ENCODE data around the gene SLC25A30.
"Not testable (repeated sequence)": the region's sequence is repeated elsewhere in the genome, so short reads cannot be mapped to it uniquely, and the experiment has no call there.

Gene SLC25A30

DNA sequence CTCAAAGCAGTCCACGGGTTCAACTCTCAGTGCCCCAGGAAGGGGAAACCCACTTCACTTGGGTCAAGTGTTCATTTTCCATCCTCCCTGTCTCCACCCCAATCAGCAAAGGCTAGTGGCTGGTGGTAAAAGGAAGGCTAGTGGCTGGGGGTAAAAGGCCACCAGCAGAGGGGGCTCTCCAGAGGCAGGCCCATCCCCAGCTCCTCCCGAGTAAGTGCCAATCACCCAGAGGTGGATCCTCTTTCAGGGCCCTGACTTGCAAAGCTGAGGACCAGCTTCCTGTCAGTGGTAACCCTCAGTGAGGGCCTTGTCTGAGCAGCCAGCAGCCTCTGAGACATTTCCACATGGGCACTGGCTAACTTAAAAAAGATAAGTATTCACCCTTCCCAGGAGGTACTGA is 55.2 kb downstream of the SLC25A30 start:
- no peak for DNase-seq

DNA sequence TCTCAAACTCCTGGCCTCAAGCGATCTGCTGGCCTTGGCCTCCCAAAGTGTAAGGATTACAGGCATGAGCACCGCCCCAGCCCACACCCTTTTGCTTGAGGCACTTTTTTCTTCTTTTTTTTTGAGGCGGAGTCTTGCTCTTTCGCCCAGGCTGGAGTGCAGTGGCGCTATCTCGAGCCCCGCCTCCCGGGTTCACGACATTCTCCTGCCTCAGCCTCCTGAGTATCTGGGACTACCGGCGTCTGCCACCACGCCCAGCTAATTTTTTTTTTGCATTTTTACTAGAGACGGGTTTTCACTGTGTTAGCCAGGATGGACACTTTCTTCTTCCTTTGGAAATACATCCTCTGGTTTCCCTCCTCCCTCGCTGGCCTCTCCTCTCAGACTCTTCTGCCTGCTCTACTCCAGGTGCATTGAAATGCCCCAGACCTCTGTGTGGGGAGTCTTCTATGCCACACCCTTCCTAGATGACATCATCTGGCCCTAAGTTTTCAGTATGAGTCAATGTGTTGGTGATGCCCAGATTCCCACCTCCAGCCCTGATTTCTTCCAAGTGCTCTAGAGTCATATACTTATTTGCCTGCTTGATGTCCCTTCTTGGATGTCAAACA is 56.5 kb downstream of the SLC25A30 start:
- no peak for DNase-seq

DNA sequence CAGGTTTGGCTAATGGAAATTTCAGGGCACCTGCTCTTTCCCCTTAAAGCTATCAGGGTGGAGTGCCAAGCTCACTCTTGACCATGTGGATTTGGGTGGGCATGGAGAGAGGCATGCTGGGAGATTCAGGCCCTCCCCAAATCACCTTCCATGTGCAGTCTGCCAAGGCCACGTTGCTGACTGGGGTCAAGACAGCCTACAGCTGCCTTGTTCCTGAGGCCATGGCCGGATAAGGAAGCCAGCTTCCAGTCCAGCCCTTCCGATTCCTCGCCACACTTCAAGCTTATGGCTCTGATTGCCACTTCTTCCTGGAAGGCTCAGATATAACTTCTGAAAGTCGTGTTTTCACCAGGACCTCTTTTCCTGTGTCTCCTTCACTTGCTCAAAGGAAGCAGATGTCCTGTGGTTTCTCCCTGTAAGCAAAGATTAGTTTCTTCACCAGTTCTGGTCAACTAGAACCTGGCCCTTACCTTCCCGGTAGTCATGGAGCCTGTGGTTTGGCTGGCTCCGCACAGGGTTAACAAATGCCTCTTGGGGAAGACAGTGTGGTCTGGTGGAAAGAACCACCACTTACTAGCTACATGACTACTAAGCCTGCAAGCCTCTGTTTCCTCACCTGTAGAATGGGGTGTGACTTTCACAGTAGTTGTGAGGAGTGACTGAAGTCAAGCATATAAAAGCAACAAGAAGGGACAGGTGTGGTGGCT is 61.1 kb downstream of the SLC25A30 start:
- no peak for DNase-seq

DNA sequence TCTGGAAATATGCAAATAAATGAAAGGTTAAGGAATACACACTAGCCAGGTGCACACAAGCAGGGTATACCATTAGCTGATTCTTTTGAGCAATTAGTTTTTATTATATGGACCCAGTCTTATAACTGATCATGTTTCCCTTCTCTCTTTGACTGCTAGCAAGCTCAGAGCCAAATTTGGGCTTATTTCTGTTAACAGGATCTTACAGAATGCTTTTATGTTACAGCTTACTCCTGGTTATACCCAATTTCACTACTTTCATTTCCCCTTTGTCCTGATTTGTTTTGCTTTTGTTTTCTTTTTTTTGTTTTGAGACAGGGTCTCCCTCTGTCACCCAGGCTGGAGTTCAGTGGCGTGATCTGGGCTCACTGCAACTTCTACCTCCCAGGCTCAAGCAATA is 64.3 kb downstream of the SLC25A30 start:
- DNase-seq = no peak

DNA sequence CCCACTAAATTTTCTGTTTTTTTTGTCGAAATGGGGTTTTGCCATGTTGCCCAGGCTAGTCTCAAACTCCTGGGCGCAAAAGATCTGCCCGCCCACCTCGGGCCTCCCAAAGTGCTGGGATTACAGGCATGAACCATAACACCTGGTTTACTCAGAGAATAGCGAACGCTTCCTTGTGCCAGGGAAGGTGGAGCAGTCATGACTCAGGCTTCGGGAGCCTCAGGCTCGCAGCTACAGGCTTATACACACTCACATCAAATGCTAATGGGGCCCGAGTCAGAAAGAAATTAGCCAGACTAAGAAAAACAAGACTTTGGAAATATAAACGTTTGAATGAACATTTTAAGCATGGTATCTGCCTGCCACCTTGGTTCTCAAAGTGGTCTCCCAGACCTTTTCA is 66.1 kb downstream of the SLC25A30 start:
- DNase-seq = no peak

DNA sequence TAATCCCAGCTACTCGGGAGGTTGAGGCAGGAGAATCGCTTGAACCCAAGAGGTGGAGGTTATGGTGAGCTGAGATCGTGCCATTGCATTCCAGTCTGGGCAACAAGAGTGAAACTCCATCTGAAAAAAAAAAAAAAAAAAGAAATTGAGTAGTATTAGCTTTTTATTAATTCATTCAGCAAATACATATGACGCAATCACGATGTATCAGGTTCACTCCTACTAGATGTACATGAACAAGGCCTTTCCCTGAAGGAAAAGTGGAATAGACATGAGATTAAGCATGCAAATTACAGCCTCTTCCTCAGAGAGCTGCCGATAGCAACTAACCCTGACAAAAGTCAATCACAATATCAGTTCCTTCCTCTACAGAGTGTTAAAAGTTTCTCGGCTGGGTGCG is 68.0 kb downstream of the SLC25A30 start:
- no peak for DNase-seq

DNA sequence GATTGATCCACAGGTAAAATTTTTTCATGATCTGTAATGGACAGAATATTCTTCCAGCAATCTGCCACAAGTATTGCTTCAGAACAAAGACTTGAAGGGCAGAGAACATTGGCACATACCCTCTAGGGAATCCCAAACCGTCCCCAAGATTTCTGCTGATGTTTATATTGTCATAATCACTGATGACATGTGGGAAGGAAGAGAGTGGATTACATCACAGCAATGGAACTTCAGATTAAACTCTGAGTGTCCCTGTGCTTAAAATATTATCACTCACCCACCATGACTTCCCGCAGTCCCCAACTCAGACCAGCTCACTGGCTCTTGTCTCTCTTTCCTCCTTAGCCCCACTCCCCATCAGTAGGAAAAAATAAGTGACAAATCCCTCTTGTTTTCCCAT is 68.7 kb downstream of the SLC25A30 start:
- no peak for DNase-seq

DNA sequence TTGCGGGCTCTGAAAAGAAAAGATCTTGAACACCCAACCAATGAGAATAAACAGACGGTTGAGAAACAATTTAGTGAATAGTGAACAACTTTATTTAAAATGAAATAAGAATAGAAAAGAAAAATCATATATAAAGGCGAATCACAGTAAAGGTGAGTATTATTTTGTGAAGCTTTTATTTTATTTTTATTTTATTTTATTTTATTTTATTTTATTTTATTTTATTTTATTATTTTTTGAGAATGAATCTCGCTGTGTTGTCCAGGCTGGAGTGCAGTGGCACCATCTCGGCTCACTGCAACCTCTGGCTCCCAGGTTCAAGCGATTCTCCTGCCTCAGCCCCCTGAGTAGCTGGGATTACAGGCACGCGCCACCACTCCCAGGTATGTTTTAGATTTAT is 74.1 kb downstream of the SLC25A30 start:
- not testable (repeated sequence) for DNase-seq

Measured in NCI-H1436 (cell line).